HG02623 (cell line): ENCODE measurements around the gene TRPC4.
"Not testable (repeated sequence)": the region's sequence is repeated elsewhere in the genome, so short reads cannot be mapped to it uniquely, and the experiment has no call there.

ENCODE experiments used
- ATAC-seq: cut with Tn5 transposase; IDR thresholded peaks from one replicate; pipeline ENCODE4 v1.9.1; 2021; ENCODE audit warnings: moderate library complexity; ENCODE audit not compliant: unreplicated experiment

Gene TRPC4

DNA sequence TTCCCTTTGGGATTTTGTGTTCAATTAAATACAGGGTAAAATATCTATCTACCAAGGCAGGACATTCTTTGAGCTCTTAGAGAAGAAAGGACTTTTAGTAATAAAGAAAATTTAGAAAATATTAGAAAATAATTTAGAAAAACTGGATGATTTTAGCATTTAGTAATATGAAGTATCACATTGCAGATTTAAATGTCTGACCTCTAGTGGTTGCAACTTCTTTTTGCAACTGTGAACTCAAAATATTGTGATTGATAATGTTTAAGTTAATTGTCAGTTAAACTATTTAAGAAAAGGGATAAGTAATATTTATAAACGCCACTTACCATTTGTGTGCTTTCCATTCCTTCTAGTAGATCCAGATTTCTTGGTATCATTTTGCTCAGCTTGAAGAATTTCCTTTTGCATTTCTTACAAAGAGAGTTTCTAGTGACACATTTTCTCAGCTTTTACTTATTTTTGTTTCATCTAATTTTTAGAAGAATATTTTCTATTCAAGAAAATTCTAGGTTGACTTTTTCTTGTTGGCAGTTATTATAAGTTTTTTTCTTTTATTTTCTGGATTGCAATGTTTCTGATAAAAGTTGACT, 260.7 kb downstream of the TRPC4 start:
- ATAC-seq: no peak

DNA sequence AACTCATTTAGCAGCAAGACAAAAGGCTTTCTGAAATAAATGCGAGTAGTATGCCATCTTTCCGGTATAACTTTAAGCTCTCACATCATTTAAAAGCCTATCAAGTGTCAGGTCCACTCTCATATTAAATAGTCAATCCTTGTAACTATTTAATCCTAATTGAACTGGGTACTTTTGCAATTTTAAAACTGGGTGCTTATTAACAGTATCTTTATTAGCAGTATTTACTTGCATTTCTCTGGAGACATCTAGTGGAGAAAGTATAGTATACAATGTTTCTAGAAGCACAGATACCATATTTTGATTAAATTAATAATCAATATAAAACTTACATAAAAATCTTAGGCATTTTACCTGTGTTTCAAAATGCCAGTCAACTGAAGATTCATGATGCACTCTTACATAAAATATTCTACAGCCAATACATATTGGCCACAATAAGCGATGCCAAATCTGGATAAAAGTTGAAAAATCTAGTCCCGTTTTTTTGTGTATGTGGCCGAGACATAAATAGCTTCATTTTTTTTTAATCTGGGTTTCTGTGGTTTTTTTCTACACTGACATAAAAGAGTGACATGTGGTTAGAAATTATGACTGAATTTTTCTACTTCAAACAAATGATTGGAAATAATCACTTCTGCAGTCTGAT, 266.7 kb downstream of the TRPC4 start:
- ATAC-seq: no peak

DNA sequence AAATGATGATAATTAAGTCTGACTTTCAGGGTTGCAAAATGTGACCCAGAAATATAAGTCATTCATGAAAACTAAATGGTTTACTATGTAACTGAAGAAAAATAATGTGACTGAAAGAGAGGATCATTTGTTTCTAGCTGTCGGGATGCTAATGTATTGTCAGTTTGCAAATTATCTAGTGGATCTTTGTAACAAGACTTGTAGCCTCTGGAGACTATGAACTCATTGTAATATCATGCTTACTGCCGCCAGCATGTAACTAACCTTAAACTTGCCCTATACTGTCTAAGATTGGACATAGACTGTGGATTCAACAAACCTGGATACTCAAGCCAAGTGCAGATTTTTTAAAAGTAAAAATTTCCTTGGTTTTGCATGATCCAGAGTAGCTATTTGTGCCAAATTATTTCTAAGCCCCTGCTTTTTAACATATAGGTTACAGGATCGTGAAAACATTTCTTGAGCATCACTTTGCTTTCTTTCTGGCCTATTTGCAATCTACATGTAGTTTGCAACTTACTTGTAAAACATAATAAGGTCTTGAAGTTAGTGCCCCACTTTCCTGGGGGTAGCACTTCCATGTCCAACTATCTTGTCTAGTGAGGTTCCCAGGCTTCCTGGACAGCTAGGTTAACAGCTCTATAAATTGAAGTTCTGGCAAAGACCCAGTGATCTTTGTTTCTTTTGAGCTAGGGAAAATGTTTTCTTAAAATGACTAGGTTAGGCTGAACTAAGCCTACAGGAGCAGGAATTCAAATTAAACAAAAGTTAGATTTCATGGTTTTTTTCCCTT, 267.7 kb downstream of the TRPC4 start:
- ATAC-seq: no peak

- no peak for ATAC-seq
Measured at GRCh38 chr13:37599519-37599918, 270.1 kb downstream of the TRPC4 start.

DNA sequence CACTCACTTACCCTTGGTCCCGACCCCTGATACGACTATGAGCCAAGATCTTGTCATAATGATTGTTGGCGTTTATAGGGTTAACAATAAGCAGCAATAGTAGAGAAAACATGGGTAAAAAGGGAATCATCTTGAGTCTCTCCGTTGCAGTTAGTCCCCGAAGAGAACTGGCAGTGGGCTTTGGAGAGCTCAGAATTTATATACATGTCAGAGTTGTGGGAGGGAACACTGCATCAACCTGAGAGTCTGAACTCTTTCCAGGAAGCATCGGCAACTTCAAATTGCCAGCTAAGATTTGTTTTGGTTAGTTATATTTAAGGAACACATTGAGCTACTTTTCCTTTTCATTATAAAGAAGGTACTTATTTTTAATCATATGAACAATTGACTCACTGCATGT, 271.0 kb downstream of the TRPC4 start, which contains the start of gene POSTN:
TSS of gene POSTN (minus strand) at position 172 of the 400 bp plus-strand sequence. CDS start at position 130, 42 bp downstream.
- no peak for ATAC-seq

GRCh38 chr13:37597477-37598025, 272.0 kb downstream of the TRPC4 start:
- ATAC-seq: no peak

GRCh38 chr13:37596805-37597204, 272.8 kb downstream of the TRPC4 start:
- ATAC-seq: no peak

DNA sequence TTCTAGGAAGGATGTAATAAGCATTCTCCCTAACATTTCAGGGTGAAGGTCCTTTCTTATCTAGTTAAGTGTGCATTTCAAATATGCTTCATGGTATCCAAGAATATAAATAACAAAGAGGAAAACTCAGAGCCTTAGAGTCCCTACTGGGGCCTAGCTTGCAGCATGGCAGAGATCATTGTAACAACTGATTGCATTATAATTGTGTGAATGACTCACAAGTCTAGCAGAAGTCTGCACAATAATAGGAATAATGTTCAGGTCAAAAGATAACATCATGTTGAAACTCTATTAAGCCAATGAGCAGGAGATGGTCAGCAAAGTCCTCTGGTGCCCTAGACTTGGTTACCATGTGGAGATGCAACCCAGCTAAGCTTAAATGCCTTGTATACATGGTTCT, 274.4 kb downstream of the TRPC4 start:
- ATAC-seq: no peak

- ATAC-seq: no peak
Measured at GRCh38 chr13:37594550-37594949, 275.0 kb downstream of the TRPC4 start.

DNA sequence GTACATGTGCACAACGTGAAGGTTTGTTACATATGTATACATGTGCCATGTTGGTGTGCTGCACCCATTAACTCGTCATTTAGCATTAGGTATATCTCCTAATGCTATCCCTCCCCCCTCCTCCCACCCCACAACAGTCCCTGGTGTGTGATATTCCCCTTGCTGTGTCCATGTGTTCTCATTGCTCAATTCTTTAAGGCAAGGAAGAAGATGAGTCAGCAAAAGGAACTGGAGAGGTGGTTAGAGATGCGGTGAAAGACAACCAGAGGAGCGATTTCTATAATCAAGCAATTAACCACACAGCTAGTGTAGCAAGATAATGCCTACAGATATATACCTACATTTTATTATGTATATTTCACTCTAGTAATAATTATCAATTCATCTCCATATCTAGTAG, 280.2 kb downstream of the TRPC4 start:
- not testable (repeated sequence) for ATAC-seq

DNA sequence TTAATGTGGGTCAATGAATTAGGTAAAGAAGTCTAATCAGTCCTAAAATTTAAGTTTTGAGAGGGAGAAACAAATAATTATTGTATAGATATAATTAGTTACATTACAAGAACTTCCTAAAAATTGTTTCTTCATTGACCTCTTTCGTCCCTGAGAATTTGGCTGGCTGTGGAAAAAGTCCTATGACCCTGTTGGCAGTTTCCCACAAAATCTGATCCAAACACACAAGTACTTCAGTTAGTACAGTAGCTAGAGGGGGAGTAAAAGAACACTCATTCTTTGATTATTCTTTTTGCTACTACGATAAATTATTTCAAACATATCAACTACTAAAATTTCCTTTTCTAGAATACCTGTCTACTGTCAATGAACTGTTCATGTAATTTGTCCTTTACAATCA, 282.3 kb downstream of the TRPC4 start:
- no peak for ATAC-seq
